Stomach (tissue), 4 donors: ENCODE measurements around the gene PLXND1.

Experiments used
- POLR2AphosphoS5 ChIP-seq, 3 donors: sonication (generic); formaldehyde crosslinking; IDR thresholded peaks; one replicate each; pipeline ENCODE4 v1.6.1; 2016; ENCODE audit warnings: antibody characterized with exemption in 3 of 3
- TF ChIP-seq, protein P1 (sequence below), 7 experiments: fragments of 450-650 bp in 4 of 7; fragments of 200-600 bp in 3 of 7; sonication (generic) in 3 of 7; IDR thresholded peaks; one replicate each; pipeline ENCODE4 v1.5.1; 2016 to 2019; ENCODE audit warnings: antibody characterized with exemption in 7 of 7, control low read depth in 2 of 7, mild to moderate bottlenecking in 1 of 7

DNA sequence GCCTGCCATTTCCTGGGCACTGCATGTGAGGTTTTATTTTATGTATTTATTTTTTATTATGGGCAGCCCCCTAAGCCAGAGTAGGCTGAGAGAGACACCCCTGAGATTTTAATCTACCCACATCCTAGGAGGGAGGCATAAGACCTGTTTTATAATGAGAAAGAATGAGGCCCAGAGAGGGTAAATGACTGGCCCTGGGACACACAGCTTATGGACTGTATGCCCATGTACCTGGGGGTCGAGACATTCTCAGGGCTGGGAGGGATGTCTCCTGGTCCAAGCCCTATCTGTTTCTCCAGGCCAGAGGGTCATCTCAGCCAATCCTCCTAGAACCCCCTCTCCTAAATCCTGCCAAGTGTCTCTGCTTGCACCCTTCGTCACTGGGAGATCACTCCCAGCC lies 6.1 kb downstream of the PLXND1 start:
- TF ChIP-seq, protein P1, sequence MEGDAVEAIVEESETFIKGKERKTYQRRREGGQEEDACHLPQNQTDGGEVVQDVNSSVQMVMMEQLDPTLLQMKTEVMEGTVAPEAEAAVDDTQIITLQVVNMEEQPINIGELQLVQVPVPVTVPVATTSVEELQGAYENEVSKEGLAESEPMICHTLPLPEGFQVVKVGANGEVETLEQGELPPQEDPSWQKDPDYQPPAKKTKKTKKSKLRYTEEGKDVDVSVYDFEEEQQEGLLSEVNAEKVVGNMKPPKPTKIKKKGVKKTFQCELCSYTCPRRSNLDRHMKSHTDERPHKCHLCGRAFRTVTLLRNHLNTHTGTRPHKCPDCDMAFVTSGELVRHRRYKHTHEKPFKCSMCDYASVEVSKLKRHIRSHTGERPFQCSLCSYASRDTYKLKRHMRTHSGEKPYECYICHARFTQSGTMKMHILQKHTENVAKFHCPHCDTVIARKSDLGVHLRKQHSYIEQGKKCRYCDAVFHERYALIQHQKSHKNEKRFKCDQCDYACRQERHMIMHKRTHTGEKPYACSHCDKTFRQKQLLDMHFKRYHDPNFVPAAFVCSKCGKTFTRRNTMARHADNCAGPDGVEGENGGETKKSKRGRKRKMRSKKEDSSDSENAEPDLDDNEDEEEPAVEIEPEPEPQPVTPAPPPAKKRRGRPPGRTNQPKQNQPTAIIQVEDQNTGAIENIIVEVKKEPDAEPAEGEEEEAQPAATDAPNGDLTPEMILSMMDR (IDR thresholded peaks at IDR 0.05) = no peak
- TF ChIP-seq POLR2AphosphoS5 (IDR thresholded peaks at IDR 0.05) = no peak
